GM19438 (cell line): ENCODE results near the gene PNPLA2.

Experiments
- ATAC-seq: cut with Tn5 transposase; IDR thresholded peaks from one replicate; pipeline ENCODE4 v1.9.1; 2021; ENCODE audit warnings: low read depth; ENCODE audit not compliant: unreplicated experiment

PNPLA2 gene

GRCh38 chr11:828506-829175, 9.9 kb downstream of the PNPLA2 start:
- ATAC-seq = no peak

- ATAC-seq = no peak
Measured at GRCh38 chr11:829176-829846, 10.6 kb downstream of the PNPLA2 start.

DNA sequence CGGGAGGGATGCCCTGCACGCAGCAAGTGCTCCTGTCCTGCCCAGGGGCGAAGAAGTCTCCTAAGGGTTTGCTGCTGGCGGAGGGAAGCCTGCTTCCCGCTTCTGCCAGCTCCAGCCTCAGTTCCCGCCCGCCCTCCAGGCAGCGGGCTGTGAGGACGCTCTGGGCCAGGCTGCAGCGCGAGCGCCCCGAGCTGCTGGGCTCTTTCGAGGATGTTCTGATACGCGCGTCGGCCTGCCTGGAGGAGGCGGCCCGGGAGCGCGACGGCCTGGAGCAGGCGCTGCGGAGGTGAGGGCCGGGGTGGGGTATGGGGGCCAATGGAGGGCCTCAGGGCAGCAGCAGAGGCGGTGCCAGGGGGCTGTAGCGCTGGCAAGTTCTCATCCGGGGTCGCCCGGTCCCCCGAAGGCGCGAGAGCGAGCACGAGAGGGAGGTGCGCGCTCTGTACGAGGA, 11.2 kb downstream of the PNPLA2 start:
- ATAC-seq = no peak

DNA sequence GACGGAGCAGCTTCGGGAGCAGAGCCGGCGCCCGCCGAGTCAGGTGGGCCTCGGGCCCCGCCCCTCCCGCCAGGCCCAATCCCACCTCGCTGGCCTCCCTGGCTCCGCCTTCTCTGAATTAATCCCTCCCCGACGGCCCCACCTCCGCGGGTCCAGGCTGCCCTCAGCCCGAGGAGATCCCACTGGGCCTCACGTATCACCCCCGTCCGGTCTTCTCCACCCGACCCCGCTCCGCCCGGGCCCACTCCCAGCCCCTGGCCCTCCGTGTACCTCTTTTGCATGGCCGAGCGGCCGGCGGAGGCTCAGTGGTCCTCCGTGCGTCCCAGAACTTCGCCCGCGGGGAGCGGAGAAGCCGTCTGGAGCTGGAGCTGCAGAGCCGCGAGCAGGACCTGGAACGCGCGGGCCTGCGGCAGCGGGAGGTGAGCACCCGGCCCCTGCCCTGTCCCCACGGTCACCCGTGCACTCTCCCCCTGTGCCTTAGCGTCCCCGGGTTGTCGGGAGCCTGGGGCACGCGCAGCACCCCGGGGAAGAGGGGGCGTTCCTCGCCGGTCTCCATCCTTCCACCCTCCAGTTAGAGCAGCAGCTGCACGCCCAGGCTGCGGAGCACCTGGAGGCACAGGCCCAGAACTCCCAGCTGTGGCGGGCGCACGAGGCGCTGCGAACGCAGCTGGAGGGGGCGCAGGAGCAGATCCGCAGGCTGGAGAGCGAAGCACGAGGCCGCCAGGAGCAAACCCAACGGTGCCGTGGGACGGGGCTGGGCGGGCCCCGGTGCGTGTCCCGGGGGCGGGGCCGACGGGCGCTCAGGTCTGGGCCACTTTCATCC, 11.8 kb downstream of the PNPLA2 start:
- peak; percentile 32 for ATAC-seq

- ATAC-seq = no peak
Measured at GRCh38 chr11:831118-831864, 12.6 kb downstream of the PNPLA2 start.

GRCh38 chr11:831961-832528, 13.3 kb downstream of the PNPLA2 start:
- no peak for ATAC-seq

DNA sequence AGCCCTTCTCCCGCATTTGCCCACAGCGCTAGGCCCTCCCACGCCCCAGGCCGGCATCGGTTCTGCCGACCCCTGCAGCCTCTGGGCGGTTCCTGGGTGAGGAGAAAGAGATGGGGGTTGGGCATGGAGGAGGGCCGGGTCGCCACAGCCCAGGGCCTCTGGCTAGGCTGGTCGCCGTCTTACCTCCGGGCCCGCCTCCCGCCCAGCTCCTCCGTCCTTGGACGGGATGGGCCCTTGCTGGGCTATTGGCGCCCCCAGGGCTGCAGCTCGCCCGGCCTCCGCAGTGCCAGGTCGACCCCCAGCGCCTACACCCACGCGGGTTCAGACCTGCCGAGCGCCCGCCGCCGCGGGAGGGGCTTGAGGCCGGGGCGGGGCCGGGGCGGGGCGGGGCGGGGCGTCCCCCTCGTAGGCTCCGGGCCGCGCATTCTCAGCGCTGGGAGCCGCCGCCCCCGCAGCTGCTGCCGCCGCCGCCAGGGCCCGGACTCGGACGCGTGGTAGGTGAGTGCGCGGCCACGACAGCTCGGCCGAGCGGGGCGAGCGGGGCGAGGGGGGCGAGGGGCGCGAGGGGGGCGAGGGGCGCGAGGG, 13.9 kb downstream of the PNPLA2 start, which contains the start of gene CD151:
Gene CD151 (plus strand): TSS at position 424 of the 585 bp plus-strand sequence. CDS start 3,118 bp downstream, outside the sequence.
- peak; percentile 37 for ATAC-seq

GRCh38 chr11:833114-833791, 14.5 kb downstream of the PNPLA2 start:
- ATAC-seq = peak; percentile 17

DNA sequence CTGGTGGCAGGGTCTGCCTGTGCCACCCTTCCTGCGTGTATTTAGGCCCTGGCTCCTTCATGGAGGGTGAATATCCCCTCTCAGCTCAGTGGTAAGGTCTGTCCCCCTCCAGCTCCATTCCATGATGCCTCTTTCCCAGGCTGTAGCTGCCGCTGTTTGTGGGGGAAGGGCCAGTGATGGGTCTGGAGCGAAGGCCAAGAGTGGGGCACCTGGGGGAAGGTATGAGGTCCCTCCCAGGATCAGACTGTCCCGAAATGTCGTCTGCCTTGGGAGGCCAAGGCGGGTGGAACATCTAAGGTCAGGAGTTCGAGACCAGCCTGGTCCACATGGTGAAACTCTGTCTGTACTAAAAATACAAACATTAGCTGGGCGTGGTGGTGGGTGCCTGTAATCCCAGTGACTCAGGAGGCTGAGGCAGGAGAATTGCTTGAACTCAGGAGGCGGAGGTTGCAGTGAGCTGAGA, 15.2 kb downstream of the PNPLA2 start:
- ATAC-seq = no peak

DNA sequence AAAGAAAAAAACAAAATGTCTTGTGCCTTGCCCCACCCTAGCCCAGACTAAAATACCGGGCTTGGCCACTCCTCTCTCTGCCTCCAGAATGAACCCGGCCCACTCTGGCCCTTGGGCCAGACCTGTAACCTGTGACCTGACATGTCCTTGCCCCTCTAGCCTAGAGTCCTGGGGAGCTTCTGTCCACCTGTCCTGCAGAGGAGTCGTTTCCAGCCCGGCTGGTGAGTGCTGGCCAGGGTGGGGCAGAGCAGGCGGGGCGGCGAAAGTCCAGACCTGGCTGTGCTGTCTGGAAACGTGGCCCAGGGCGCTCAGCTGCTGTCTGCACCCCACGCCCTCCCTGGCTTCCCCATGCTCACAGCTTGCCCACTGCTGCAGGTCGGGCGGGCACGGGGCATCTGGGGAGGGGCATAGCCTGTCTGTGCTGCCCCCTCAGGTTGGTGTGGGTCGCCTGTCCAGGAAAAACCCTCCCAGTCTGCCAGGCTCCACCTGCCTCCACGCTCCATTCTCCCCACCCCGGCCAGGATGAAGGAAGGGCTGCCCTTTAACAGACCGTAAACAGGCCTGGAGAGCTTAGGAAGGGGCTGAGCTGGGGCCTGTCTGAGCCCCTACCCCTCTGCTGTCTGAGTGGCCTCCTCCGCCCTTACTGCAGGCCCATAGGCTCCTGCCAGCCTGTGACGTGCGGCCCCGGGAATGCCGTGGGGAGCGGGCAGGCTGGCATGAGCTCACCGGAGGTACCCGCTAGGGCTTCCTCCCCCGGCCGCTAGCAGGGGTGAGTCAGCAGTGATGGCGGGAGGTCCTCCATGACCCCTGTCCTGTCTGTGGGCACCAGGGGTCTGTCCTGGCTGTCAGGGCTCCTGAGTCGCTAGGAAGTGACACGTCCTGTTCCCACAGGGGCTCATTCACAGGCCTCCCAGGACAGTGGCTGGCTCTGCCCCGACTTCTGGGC, 15.9 kb downstream of the PNPLA2 start:
- ATAC-seq = no peak

DNA sequence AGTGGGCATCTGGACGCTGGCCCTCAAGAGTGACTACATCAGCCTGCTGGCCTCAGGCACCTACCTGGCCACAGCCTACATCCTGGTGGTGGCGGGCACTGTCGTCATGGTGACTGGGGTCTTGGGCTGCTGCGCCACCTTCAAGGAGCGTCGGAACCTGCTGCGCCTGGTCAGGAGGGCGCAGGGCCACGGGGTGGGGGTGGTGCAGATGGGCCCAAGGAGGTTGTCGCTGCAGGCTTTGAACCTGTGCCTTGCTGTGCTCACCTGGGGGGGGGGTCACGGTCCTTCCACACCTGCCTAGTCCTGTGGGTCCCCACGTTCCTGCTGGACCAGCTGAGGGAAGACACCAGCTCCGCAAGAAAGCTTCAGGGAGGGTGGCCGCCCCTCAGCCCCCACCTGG, 17.6 kb downstream of the PNPLA2 start:
- ATAC-seq = no peak

GRCh38 chr11:836700-837099, 18.0 kb downstream of the PNPLA2 start:
- no peak for ATAC-seq

DNA sequence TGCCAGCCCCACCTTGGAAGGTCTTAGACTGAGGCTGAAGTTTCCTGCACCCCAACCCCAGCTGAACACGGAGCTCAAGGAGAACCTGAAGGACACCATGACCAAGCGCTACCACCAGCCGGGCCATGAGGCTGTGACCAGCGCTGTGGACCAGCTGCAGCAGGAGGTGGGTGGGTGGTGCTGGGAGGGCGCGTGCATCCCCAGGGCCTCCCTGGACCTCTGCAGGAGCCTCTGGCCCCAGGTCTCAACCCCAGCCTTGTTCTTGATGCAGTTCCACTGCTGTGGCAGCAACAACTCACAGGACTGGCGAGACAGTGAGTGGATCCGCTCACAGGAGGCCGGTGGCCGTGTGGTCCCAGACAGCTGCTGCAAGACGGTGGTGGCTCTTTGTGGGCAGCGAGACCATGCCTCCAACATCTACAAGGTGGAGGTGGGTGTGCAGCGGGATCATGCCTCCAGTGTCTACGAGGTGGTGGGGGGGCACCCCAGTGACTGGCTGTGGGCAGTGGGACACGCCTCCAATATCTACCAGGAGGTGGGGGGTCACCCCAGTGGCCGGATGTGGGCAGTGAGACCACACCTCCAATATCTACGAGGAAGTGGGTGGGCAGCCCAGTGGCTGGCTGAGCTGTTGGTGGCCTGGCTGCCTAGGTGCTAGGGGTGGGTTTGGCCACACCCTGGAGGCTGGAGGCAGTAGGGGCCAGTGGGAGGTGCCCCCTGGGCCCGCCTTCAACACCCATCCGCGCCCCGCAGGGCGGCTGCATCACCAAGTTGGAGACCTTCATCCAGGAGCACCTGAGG, 18.7 kb downstream of the PNPLA2 start:
- no peak for ATAC-seq

DNA sequence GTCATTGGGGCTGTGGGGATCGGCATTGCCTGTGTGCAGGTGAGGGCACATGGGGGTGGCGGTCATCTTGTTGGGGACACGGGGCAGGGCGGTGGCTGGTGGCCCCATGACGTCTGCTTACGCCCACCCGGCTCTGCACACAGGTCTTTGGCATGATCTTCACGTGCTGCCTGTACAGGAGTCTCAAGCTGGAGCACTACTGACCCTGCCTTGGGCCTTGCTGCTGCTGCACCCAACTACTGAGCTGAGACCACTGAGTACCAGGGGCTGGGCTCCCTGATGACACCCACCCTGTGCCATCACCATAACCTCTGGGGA, 19.2 kb downstream of the PNPLA2 start:
- no peak for ATAC-seq

DNA sequence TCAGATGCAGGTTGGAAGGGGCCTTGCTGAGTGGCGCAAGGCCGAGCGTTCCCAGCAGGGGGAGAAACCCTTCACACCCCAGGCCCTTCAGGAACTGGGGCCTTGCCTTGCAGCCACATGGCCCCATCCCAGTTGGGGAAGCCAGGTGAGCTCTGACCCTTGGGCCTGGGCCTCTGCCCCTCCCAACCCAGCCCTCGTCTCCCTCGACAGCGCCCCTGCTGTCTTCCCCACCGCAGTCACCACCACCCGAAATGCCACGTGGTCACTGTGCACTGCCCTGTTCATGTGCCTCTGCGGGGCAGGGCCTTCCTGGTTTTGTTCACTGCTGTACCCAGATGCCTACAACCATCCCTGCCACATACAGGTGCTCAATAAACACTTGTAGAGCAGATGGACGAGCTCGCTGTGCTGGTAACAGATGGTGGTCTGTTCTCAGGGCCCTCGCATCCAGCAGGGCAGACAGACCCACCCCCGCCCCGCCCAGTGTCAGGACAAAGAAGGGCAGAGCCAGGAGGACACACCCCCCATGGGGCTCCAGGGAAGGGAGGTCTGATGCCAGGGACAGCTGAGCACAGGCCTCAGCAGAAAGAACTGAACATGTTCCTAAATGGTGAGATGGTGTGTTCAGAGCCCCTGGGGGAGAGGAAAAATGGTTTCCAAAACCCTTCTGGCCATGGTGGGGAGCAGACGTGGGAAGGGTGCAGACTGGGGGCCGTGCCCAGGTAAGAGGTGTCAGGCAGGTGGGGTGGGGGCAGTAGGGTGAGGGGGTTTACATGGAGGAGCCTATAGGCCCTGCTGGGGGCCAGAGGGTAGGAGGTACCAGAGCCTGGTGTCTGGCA, 19.9 kb downstream of the PNPLA2 start:
- ATAC-seq = no peak

GRCh38 chr11:839280-839623, 20.5 kb downstream of the PNPLA2 start:
- no peak for ATAC-seq
